ENCODE results near the gene JUP.

The JUP gene

DNA sequence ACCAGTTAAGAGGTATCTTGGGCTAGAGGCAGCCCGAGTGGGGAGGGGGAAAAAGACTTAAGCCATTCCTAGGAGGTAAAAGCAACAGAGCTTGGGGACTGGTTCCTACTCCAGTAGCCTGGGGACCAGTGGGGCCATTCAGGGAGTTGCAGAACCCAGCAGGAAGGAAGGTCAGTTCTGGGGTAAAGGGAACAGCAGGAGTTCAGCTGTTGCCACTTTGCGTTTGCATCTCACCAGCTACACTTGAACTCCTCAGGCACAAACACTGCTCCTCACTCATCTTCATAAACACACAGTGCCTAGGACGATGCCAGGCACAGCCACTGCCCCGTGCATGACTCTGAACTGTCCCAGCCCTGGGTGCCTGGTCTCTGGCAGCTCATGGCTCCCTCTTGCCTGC, 56.0 kb downstream of the JUP start:
- Histone ChIP-seq H3K4me1 (ENCODE audit: control insufficient read depth, insufficient read depth, low read length) (0 out of 2 replicates have a peak, but pooled peaks cover 5% of the 10 kb centered on the region), H3K36me3 (ENCODE audit: control insufficient read depth, insufficient read depth, low read length) (no peaks in the 10 kb centered on the region), H3K27me3 (ENCODE audit: control insufficient read depth, insufficient read depth, low read length) (peaks cover 56% of the 10 kb centered on the region), H3K9me3 (ENCODE audit: control insufficient read depth, insufficient read depth, low read depth, low read length) (no peaks in the 10 kb centered on the region), H3K4me3 (ENCODE audit: low read depth, low read length) (no peak overlapping the region), H3K9ac (ENCODE audit: low read length) (no peak overlapping the region), H3K27ac (ENCODE audit: low read depth, low read length) (no peak overlapping the region)

DNA sequence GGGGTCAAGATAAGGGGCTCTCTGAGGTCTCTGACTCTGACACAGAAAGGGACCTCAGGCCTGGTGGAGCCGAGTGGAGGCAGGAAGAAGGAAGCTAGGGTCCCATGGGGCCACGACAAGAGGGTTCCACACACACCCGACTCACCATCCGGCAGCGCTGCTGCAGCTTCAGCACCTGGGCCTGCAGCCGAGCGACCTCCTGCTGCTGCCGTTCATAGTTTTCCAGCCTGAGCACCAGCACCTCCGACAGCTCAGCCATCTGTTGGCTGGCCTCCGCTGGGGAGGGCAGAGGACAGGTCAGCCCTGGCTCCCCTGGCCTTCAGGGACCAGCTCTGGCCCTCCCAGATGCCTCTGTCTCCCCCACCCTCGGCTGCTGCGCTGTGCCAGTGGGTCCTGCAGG, 58.5 kb downstream of the JUP start:
- no peak overlapping the region for H3K27ac ChIP-seq (ENCODE audit: low read depth, low read length)
- H3K27me3 ChIP-seq (ENCODE audit: control insufficient read depth, insufficient read depth, low read length) = peaks cover 31% of the 10 kb centered on the region
- no peaks in the 10 kb centered on the region for H3K36me3 ChIP-seq (ENCODE audit: control insufficient read depth, insufficient read depth, low read length)
- H3K4me3 ChIP-seq (ENCODE audit: low read depth, low read length) = no peak overlapping the region
- H3K4me1 ChIP-seq (ENCODE audit: control insufficient read depth, insufficient read depth, low read length) = 0 out of 2 replicates have a peak, but pooled peaks cover 5% of the 10 kb centered on the region
- no peaks in the 10 kb centered on the region for H3K9me3 ChIP-seq (ENCODE audit: control insufficient read depth, insufficient read depth, low read depth, low read length)
- no peak overlapping the region for H3K9ac ChIP-seq (ENCODE audit: low read length)

DNA sequence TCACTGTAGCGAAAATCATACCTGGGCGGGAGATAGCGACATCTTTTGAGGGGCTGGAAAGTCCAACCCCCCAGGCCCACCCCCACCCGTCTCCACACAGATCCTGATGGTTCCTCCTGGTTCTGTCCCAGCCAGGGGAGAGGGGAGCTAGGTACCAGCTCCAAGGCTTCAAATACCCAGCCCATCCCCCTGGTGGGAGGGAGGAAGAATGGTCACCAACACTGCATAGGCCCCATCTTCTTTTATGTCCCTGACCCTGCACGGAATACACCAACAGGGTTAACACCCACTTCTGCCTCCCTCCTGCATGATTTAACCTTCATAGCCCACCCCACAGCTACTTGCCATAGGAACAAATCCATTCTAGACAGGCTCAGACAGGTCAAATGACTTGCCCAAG, 61.4 kb downstream of the JUP start:
- Histone ChIP-seq H3K27me3 (ENCODE audit: control insufficient read depth, insufficient read depth, low read length) (peaks cover 6% of the 10 kb centered on the region), H3K4me1 (ENCODE audit: control insufficient read depth, insufficient read depth, low read length) (no peaks in the 10 kb centered on the region), H3K9me3 (ENCODE audit: control insufficient read depth, insufficient read depth, low read depth, low read length) (no peaks in the 10 kb centered on the region), H3K9ac (ENCODE audit: low read length) (no peak overlapping the region), H3K36me3 (ENCODE audit: control insufficient read depth, insufficient read depth, low read length) (no peaks in the 10 kb centered on the region), H3K4me3 (ENCODE audit: low read depth, low read length) (no peak overlapping the region), H3K27ac (ENCODE audit: low read depth, low read length) (no peak overlapping the region)

DNA sequence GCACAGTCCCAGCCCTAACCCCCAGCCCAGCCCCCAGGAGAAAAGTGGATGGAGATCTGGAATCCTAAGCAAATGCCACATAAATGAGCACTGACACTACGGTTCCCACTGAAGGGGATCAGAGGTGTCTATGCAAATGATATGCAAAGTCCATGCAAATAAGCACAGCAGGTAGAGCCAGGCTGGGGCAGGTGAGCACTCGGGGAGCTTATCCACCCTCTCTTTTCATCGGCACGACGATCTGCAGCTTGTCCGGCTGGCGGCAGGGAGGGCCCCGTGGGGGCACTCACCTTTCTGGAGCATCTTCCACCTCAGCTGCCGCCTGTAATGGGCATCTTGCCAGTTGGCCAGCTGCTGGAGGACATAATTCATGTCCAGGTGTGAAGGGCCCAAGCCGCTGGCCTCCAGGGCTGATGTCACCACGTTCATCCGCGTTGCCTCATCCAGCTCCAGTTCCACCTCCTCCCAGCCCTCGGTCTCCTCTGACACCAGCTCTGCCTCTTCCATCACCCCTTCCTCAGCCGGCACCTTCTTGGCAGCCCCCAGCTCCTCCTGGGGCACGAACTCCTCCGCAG, 61.9 kb downstream of the JUP start:
- Histone ChIP-seq H3K4me3 (ENCODE audit: low read depth, low read length) (no peak overlapping the region), H3K36me3 (ENCODE audit: control insufficient read depth, insufficient read depth, low read length) (no peaks in the 10 kb centered on the region), H3K27ac (ENCODE audit: low read depth, low read length) (no peak overlapping the region), H3K9me3 (ENCODE audit: control insufficient read depth, insufficient read depth, low read depth, low read length) (no peaks in the 10 kb centered on the region), H3K4me1 (ENCODE audit: control insufficient read depth, insufficient read depth, low read length) (no peaks in the 10 kb centered on the region), H3K9ac (ENCODE audit: low read length) (no peak overlapping the region), H3K27me3 (ENCODE audit: control insufficient read depth, insufficient read depth, low read length) (peaks cover 4% of the 10 kb centered on the region; the same call in 1 of the 2 replicates)

DNA sequence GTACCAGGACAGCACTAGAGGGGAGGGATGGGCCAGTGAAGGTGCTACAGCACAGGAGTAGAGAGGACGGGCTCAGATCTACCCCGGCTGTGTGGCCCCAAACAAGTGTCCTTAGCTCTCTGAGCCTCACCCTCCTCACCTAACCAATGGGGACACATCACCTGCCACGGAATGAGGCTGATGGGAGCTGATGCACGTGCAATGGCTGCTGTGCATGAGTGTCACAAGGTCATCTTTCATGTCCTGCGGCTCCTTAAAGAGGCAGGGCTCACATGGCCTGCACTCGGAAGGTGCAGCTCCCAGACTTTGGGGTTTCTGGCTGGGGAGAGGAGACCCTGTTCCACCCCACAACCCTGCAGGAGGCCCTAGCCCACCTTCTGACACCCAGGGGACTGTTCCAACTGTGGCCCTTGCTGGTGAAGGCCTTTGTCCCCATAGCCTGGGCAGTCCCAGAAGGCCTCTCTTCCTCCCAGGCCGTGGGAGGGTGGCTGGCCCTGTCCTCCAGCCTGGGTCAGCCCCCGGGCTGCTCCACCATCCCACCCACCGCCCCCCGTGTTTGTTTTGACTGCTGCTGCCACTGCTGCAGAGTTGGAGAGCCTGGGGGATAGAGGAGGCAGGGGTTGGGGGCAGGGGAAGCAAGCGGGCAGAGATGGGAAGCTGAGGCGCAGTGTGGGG, 62.6 kb downstream of the JUP start:
- no peaks in the 10 kb centered on the region for H3K4me1 ChIP-seq (ENCODE audit: control insufficient read depth, insufficient read depth, low read length)

DNA sequence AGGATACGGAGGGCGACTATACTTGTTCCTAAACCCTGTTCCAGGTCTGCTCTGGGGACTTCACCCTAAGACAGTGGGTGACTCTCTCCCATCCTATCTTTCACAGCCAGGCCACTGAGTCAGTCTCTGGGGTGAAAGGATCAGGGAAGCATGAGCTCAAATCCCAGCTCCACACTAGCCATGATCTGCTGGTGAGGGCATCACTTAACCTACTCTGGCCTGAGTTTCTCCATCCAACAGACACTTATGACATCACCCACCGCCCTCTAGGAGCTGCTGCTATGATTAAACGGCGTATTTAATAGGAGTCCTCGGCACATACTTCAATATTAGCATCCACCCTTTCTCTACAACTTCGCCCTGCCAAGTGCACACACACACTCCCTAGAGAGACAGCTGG, 64.3 kb downstream of the JUP start:
- no peak overlapping the region for H3K27ac ChIP-seq (ENCODE audit: low read depth, low read length)
- peaks cover 18% of the 10 kb centered on the region; the same call in 1 of the 2 replicates for H3K27me3 ChIP-seq (ENCODE audit: control insufficient read depth, insufficient read depth, low read length)
- H3K9ac ChIP-seq (ENCODE audit: low read length) = no peak overlapping the region
- no peaks in the 10 kb centered on the region for H3K9me3 ChIP-seq (ENCODE audit: control insufficient read depth, insufficient read depth, low read depth, low read length)
- H3K4me3 ChIP-seq (ENCODE audit: low read depth, low read length) = no peak overlapping the region
- H3K36me3 ChIP-seq (ENCODE audit: control insufficient read depth, insufficient read depth, low read length) = no peaks in the 10 kb centered on the region
- H3K4me1 ChIP-seq (ENCODE audit: control insufficient read depth, insufficient read depth, low read length) = peaks cover 4% of the 10 kb centered on the region; the same call in 1 of the 2 replicates

More for the DNA sequence above, 62.6 kb downstream of the JUP start:
- H3K27me3 ChIP-seq (ENCODE audit: control insufficient read depth, insufficient read depth, low read length) = peaks cover 4% of the 10 kb centered on the region; the same call in 1 of the 2 replicates
- no peak overlapping the region for H3K4me3 ChIP-seq (ENCODE audit: low read depth, low read length)
- no peaks in the 10 kb centered on the region for H3K9me3 ChIP-seq (ENCODE audit: control insufficient read depth, insufficient read depth, low read depth, low read length)
- H3K36me3 ChIP-seq (ENCODE audit: control insufficient read depth, insufficient read depth, low read length) = no peaks in the 10 kb centered on the region
- no peak overlapping the region for H3K27ac ChIP-seq (ENCODE audit: low read depth, low read length)
- H3K9ac ChIP-seq (ENCODE audit: low read length) = no peak overlapping the region

DNA sequence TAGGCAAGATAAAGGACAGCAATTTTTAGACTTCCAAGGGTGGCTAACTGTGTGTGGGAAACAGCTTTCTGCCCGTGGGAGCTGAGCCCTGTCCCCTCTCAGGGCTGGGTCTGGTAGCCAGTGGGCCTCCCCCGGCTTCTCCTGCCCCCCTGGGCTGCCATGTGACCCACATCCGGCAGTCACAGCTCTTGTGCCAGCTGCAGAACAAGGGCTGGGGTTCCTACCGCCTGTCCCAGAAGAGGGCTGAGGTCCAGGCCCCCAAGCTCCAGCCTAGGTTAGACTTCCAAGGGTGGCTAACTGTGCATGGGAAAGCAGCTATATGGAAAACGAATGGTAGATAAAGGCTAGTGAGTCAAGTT, 68.2 kb downstream of the JUP start:
- no peaks in the 10 kb centered on the region for H3K9me3 ChIP-seq (ENCODE audit: control insufficient read depth, insufficient read depth, low read depth, low read length)
- H3K4me3 ChIP-seq (ENCODE audit: low read depth, low read length) = no peak overlapping the region
- H3K27me3 ChIP-seq (ENCODE audit: control insufficient read depth, insufficient read depth, low read length) = peaks cover 43% of the 10 kb centered on the region
- H3K27ac ChIP-seq (ENCODE audit: low read depth, low read length) = no peak overlapping the region
- no peaks in the 10 kb centered on the region for H3K36me3 ChIP-seq (ENCODE audit: control insufficient read depth, insufficient read depth, low read length)
- peaks cover 4% of the 10 kb centered on the region; the same call in 1 of the 2 replicates for H3K4me1 ChIP-seq (ENCODE audit: control insufficient read depth, insufficient read depth, low read length)
- no peak overlapping the region for H3K9ac ChIP-seq (ENCODE audit: low read length)

DNA sequence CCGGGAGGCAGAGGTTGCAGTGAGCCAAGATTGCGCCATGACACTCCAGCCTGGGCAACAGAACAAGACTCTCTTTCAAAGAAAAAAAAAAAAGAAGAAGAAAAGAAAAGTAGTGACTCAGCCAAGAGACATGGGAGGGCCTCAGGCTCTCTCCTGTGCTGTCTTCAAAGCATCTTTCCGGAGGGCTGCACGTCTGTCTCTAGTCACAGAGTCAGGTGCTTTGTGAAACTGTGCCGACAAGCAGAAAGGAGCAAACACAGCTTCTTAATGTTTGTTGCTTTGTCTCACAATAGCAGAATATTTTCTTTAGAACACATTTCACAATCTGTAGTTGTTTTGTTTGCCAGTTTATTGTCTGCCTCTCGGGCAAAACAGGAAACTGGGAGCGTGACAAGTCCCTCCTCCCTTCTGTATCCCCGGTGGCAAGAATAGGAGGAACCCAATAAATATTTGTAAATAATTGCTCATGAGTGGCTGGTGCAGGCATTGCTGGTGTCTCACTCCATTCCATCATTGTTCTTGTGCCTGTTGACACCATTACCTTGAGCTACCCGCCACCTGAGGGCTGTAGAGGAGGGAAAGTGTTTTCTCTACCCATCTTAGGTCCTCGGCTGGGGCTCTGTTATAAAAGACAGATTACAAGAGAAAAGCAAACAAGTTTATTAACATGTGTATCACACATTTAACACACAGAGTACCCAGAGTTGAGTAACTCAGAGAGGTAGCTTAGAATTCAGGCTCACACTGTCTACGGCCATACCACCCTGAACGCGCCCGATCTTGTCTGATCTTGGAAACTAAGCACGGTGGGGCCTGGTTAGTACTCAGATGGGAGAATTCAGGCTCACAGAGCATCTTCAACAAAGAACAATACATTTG, 68.9 kb downstream of the JUP start:
- no peak overlapping the region for H3K4me3 ChIP-seq (ENCODE audit: low read depth, low read length)
- no peak overlapping the region for H3K9ac ChIP-seq (ENCODE audit: low read length)

DNA sequence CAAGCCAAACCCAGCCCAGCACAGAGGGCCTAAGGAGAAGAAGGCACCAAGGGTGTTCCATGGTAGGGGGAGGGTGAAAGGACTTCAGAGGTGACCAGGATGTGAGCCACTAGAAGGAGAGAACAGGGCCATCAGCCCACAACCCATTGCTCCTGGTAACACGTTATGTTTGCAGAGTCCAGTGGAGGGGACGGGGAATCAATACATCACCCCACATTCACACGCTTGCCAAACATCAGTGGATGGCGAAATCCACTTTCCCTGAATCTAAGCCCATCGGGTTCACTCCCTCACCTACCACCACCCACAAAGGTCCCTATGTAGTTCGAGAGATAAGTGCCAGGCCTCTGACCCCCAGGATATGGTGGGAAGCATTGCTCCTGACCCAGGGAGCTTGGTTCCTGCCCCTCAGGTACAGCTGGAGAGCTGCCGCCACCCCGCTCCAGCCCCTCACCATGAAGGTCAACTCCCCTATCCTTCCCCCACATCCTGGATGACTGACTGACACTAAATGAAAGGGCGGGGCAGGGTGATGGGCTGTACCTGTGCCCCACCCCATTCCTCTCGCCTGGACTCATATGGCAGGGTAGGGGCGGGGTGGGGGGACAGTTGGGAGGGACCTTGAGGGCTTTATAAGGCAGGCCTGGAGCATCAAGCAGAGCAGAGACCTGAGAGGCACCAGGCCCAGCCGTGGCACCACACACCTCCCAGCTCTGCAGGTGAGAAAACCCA, 74.7 kb downstream of the JUP start, which contains the start of gene GAST:
Gene GAST (plus strand): TSS at position 663 of the 732 bp plus-strand sequence. CDS start 3,106 bp downstream, outside the sequence.
- H3K27me3 ChIP-seq (ENCODE audit: control insufficient read depth, insufficient read depth, low read length) = peaks cover 90% of the 10 kb centered on the region
- peaks cover 6% of the 10 kb centered on the region; the same call in 1 of the 2 replicates for H3K4me1 ChIP-seq (ENCODE audit: control insufficient read depth, insufficient read depth, low read length)
- H3K36me3 ChIP-seq (ENCODE audit: control insufficient read depth, insufficient read depth, low read length) = no peaks in the 10 kb centered on the region
- H3K9me3 ChIP-seq (ENCODE audit: control insufficient read depth, insufficient read depth, low read depth, low read length) = peaks cover 4% of the 10 kb centered on the region; the same call in 1 of the 2 replicates
- no peak within 1 kb of the TSS for H3K27ac ChIP-seq (ENCODE audit: low read depth, low read length)
- H3K4me3 ChIP-seq (ENCODE audit: low read depth, low read length) = no peak within 1 kb of the TSS
- no peak within 1 kb of the TSS for H3K9ac ChIP-seq (ENCODE audit: low read length)

More for the DNA sequence above, 68.9 kb downstream of the JUP start:
- Histone ChIP-seq H3K27me3 (ENCODE audit: control insufficient read depth, insufficient read depth, low read length) (peaks cover 49% of the 10 kb centered on the region), H3K9me3 (ENCODE audit: control insufficient read depth, insufficient read depth, low read depth, low read length) (no peaks in the 10 kb centered on the region), H3K27ac (ENCODE audit: low read depth, low read length) (no peak overlapping the region), H3K4me1 (ENCODE audit: control insufficient read depth, insufficient read depth, low read length) (peaks cover 4% of the 10 kb centered on the region; the same call in 1 of the 2 replicates), H3K36me3 (ENCODE audit: control insufficient read depth, insufficient read depth, low read length) (no peaks in the 10 kb centered on the region)

DNA sequence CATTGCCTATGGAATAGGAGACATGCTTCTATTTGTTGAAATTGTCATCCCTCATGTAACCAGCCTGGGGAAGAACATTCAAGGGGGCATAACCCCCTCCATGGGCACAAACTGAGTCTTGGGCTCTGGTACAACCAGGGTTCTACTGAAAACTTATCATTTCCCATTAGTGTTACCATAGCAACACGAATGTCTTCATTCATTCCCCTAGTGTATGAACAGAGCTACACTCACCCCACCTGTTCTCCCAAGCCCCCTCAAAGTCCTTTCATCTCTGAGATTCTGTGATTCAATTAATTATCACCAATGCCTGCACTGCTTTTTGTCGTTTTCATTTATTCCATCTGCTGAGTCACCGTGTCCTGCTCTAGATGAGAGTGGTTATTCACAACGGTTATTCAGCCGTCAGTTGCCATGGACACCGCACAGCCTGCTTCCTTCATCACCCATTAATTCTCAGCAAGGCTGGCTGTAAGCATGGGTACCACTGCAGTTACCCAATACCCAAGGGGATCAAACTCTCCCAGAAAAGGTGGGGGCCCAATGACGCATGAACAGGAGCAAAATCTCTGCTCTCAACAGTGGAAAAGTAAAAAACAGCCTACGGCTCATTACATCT, 75.9 kb downstream of the JUP start:
- H3K9ac ChIP-seq (ENCODE audit: low read length) = no peak overlapping the region
- H3K4me1 ChIP-seq (ENCODE audit: control insufficient read depth, insufficient read depth, low read length) = peaks cover 16% of the 10 kb centered on the region
- no peak overlapping the region for H3K4me3 ChIP-seq (ENCODE audit: low read depth, low read length)
- peaks cover 4% of the 10 kb centered on the region; the same call in 1 of the 2 replicates for H3K9me3 ChIP-seq (ENCODE audit: control insufficient read depth, insufficient read depth, low read depth, low read length)
- H3K27me3 ChIP-seq (ENCODE audit: control insufficient read depth, insufficient read depth, low read length) = peaks cover 94% of the 10 kb centered on the region
- H3K27ac ChIP-seq (ENCODE audit: low read depth, low read length) = no peak overlapping the region
- no peaks in the 10 kb centered on the region for H3K36me3 ChIP-seq (ENCODE audit: control insufficient read depth, insufficient read depth, low read length)
